Hippocampal formation (tissue), 2 donors: Measurements from ENCODE around the gene TOMM22.
A peak's percentile ranks its signal among the peaks of the same experiment; 100 is the strongest.
"Not testable (repeated sequence)": the region's sequence is repeated elsewhere in the genome, so short reads cannot be mapped to it uniquely, and the experiment has no call there.

Source experiments
- DNase-seq, 2 donors: peaks; one replicate each; lab custom pipeline; 2025; lab: John Stamatoyannopoulos, UW

The TOMM22 gene

GRCh38 chr22:38681582-38682335, at the start of gene TOMM22:
Gene TOMM22, plus strand, starts transcription at chr22:38681957. Its CDS starts 22 bp downstream, at chr22:38681979.
- DNase-seq, result peak; percentile 86 to 93

- no peak for DNase-seq
Measured at GRCh38 chr22:38632528-38632927, 49.2 kb upstream of the TOMM22 start.

GRCh38 chr22:38638216-38638615, 43.5 kb upstream of the TOMM22 start:
- no peak for DNase-seq

DNA sequence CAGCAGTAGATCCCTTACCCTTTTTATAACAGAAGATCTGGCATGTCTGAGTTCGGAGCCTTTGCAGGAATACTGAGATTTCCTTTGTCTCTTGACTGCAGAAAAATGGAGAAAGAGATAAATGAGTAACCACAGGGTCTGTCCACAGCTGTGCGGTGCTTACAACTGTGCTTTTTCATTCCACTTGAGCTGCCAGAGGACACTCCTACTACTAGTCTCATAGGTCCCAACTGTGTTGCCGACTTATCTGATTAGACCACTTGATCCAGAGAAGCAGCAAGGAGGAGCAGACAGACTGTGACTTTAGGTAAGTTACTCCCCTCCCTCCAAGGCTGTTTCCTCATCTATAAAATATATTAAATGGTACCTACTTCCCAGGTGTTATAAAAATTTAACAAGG, 43.0 kb upstream of the TOMM22 start:
- no peak for DNase-seq

DNA sequence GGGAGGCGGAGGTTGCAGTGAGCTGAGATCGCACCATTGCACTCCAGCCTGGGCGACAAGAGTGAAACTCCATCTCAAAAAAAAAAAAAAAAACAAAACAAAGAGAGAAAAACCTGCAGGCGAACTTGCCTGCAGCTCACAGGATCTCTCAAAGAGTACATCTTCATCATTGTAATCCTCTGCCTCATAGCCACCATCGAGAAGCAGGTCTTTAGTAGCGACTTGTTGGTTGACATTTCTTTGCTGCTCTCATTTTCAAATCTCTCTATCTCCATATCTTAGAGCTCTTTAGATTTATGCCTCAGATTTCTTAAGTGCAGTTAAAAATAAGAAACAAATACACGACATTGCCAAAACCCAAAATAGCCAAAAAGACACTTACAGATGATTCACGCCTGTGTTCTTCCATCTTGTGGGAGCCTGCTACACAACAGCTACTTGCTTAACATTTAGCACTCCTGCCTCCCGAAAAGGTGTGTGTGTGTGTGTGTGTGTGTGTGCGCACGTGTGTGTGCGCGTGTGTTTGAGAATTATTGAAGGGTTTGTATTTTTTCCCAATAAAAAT, 40.2 kb upstream of the TOMM22 start:
- no peak for DNase-seq

DNA sequence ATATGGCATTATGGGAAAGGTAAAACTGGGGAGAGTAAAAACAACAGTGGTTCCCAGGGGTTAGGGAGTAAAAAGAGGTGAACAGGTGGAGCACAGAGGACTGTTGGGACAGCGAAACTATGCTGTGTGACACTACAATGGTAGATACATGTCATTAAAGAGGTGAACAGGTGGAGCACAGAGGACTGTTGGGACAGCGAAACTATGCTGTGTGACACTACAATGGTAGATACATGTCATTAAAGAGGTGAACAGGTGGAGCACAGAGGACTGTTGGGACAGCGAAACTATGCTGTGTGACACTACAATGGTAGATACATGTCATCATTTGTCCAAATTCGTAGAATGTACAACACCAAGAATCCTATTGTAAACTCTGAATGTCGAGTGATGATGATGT, 37.5 kb upstream of the TOMM22 start:
- not testable (repeated sequence) for DNase-seq

GRCh38 chr22:38645430-38645829, 36.3 kb upstream of the TOMM22 start:
- DNase-seq, result no peak

DNA sequence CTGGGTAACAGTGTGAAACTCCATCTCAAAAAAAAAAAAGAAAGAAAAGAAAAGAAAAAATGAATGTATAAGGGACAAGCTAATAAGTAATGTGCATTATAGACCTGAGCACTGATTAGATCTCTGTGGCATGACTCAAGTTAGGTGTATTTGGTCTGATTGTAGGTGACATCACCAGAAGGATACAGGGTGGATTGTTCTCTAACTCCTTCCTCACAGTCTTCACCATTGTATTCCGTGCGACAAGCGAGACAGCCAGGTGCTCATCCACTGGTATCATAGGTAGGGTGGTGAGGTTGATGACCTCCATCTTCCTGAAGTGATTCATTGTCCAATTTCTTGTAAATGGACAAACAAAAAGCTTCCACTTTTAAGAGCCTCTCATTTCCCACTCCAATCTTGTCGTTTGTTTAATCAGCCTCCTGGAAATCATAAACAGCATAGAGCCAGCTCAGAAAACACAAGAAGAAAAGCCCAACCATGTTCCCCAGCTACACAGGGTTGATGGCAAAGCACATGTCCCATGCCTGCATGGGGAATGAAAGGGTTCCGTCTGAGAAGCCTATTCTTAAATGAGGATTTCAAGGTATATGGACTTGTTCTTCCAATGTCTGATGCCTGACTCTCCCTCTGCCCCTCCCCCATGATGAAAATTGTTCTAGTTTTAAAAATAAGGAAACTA, 31.8 kb upstream of the TOMM22 start:
- DNase-seq, result no peak

GRCh38 chr22:38652859-38653258, 28.9 kb upstream of the TOMM22 start:
- DNase-seq, result no peak

- DNase-seq, result no peak
Measured at GRCh38 chr22:38653741-38654140, 28.0 kb upstream of the TOMM22 start.

- DNase-seq, result no peak
Measured at GRCh38 chr22:38655519-38656255, 26.1 kb upstream of the TOMM22 start.

- DNase-seq, result peak; percentile 87 to 96
Measured at GRCh38 chr22:38656256-38657044, 25.3 kb upstream of the TOMM22 start, which contains the start of the genes CBY1 and FAM227A. Gene CBY1, plus strand, starts transcription at chr22:38656638. Its CDS starts 11,417 bp downstream, at chr22:38668055. Gene FAM227A, minus strand, starts transcription at chr22:38656392. Its CDS starts 6,224 bp downstream, at chr22:38650168.

DNA sequence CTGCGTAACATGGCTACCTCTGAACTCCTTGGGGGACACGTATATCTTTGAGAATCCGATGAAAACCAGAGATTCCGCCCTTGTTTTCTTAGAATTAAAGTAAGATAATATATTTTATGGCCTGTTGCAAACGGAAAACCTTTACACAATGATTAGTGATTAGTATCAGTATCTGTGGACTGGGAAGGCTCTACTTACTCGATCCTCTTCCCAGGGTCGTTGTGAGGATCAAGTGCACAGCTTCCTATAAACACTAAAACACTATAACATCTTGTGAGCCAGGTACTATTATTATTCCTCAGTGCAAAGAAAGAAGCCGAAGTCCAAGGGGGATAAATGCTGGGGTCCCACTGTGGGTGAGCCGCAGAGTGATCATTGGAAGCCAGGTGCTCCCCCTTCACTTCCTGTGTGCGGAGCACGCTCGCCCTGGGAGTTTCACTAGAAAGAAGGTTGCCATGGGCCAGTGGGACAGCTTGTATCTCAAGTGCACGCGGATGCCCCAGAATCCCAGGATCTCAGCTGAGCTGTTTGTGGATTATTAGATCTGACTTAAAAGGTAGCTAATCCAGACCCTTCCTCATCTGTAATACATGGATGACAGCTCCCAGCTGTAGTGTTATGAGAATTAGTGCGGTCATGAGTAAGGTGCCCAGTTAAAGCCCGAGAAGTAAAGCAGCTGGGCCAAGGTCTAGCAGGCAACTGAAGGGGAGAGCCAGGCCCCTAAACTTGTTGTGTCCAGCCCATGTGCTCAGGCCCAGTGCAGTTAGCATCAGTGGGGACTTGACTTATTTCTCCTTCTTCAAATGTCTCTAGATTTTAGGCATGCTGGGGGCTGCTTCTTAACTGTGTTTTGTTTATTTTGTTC, 24.5 kb upstream of the TOMM22 start:
- DNase-seq, result no peak

DNA sequence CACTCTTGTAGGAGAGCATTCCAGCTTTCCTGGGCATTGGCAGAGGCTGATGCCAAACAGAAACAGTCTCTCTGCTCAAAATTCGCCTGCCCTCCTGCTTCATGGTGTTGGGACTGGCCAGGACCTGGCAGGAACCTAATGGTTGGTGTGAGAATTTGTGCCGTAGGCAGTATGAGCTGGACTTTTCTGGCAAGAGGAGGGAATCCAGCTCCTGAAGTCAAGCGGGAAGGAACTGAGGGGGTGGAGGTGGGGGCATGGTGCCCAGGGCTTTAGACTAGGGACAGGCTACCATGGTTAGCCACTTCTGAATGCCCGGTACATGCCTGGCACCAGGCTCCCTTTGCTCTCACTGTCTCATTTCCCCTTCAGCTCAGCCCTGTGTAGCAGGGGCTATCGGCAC, 6.9 kb upstream of the TOMM22 start:
- peak in 1 of 2 donors; percentile 33 for DNase-seq

- no peak for DNase-seq
Measured at GRCh38 chr22:38675833-38676232, 5.9 kb upstream of the TOMM22 start.

GRCh38 chr22:38684895-38685294, 3.1 kb downstream of the TOMM22 start:
- DNase-seq, result no peak

DNA sequence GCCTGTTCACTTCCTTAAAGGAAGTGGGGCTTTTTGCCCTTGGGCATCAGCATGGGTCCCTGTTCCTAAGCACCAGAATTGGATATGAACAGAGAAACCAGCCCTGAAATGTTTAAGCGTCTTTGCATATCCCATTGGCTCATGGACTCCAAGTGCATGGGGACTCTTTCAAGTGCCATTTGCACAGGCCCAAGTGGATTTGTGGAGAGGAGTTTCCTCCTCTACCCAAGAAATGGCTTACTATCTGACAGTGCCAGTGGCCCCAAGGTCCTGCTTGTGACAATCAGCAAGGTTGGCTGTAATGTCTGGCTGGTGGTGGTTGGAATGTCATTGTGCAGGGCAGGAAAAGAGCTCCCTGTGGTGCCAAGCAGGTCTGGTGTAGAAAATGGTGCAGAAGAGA, 4.0 kb downstream of the TOMM22 start:
- no peak for DNase-seq

DNA sequence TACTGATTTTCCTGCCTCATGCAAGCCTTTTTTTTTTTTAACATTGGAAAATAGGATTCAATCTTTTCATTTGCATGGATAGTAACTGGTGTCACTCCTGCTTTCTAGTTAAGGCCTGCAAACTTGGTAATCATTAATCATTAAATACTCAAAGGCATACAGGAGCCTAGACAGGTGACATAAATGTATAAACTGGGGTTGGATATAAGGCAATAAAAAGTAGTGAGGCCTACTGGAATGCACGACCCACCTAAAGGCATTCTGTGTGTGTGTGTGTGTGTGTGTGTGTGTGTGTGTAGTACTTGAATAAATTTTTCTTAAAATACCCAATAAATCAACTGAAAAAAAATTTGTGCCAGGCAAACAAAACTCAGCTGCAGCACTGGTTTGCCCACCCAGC, 7.9 kb downstream of the TOMM22 start:
- no peak for DNase-seq

GRCh38 chr22:38694049-38694448, 12.3 kb downstream of the TOMM22 start:
- DNase-seq, result no peak

GRCh38 chr22:38694940-38695339, 13.2 kb downstream of the TOMM22 start:
- DNase-seq, result no peak
